ENCODE data around the gene PIEZO2. TPM values are rescaled to one million over a fixed set of nuclear protein-coding genes. Genes with fewer than 3 reads are reported as not detected.

The PIEZO2 gene
- total RNA-seq, 4 donors from 2014 or later = 2.1 to 7.4 (median 2.5) TPM; not detected in 1

- no peaks in the 10 kb centered on the region for H3K9me3 ChIP-seq
- TF ChIP-seq POLR2A (IDR thresholded peaks at IDR 0.05) (no peak), CTCF (IDR thresholded peaks at IDR 0.05) (no peak)
- H3K27ac ChIP-seq = no peak overlapping the region
- H3K36me3 ChIP-seq = no peaks in the 10 kb centered on the region
- intact Hi-C loops (cut with DNase I) = no loop called here
- no peaks in the 10 kb centered on the region for H3K27me3 ChIP-seq
- 26% methylated on average over 2 of the region's 2 CpGs for WGBS, 2 donors
- H3K4me3 ChIP-seq = no peak overlapping the region
- DNase-seq = no peak
- no peaks in the 10 kb centered on the region for H3K4me1 ChIP-seq
These were observed 34.7 kb downstream of the PIEZO2 start for GRCh38 chr18:11114653-11115052.

GRCh38 chr18:11113937-11114336 lies 35.4 kb downstream of the PIEZO2 start:
- Histone ChIP-seq H3K4me1 (no peaks in the 10 kb centered on the region), H3K27ac (no peak overlapping the region), H3K9me3 (no peaks in the 10 kb centered on the region), H3K4me3 (no peak overlapping the region), H3K27me3 (no peaks in the 10 kb centered on the region), H3K36me3 (no peaks in the 10 kb centered on the region)
- no peak for TF ChIP-seq CTCF (IDR thresholded peaks at IDR 0.05)
- TF ChIP-seq POLR2A (IDR thresholded peaks at IDR 0.05) = no peak
- intact Hi-C loops (cut with DNase I) = no loop called here
- no peak for DNase-seq
- 70 to 75% methylated on average over 2 of the region's 2 CpGs for WGBS, 2 donors

GRCh38 chr18:11113046-11113548 lies 36.3 kb downstream of the PIEZO2 start:
- Histone ChIP-seq H3K9me3 (no peaks in the 10 kb centered on the region), H3K4me3 (no peak overlapping the region), H3K27me3 (no peaks in the 10 kb centered on the region), H3K4me1 (no peaks in the 10 kb centered on the region), H3K27ac (no peak overlapping the region), H3K36me3 (no peaks in the 10 kb centered on the region)
- WGBS, 2 donors = 66 to 78% methylated on average over 4 of the region's 4 CpGs
- intact Hi-C loops (cut with DNase I) = no loop called here
- TF ChIP-seq POLR2A (IDR thresholded peaks at IDR 0.05) = no peak
- TF ChIP-seq CTCF (IDR thresholded peaks at IDR 0.05) = no peak
- no peak for DNase-seq

GRCh38 chr18:11112286-11112685 lies 37.1 kb downstream of the PIEZO2 start:
- H3K4me1 ChIP-seq = no peaks in the 10 kb centered on the region
- no peak overlapping the region for H3K4me3 ChIP-seq
- H3K9me3 ChIP-seq = no peaks in the 10 kb centered on the region
- no peaks in the 10 kb centered on the region for H3K36me3 ChIP-seq
- no peaks in the 10 kb centered on the region for H3K27me3 ChIP-seq
- TF ChIP-seq POLR2A (IDR thresholded peaks at IDR 0.05) (no peak), CTCF (IDR thresholded peaks at IDR 0.05) (no peak)
- no peak for DNase-seq
- no peak overlapping the region for H3K27ac ChIP-seq
- WGBS, 2 donors = 83 to 87% methylated on average over 3 of the region's 3 CpGs
- intact Hi-C loops (cut with DNase I) = no loop called here

GRCh38 chr18:11110509-11110908 lies 38.9 kb downstream of the PIEZO2 start:
- no peak for DNase-seq
- H3K4me1 ChIP-seq = no peaks in the 10 kb centered on the region
- no peak overlapping the region for H3K4me3 ChIP-seq
- H3K27me3 ChIP-seq = no peaks in the 10 kb centered on the region
- no peak for TF ChIP-seq CTCF (IDR thresholded peaks at IDR 0.05)
- TF ChIP-seq POLR2A (IDR thresholded peaks at IDR 0.05) = no peak
- no peak overlapping the region for H3K27ac ChIP-seq
- intact Hi-C loops (cut with DNase I) = no loop called here
- WGBS, 2 donors = 79% methylated on average over 6 of the region's 16 CpGs; no CpG with 5 or more reads in 1 of the 2 donors
- H3K9me3 ChIP-seq = no peaks in the 10 kb centered on the region
- no peaks in the 10 kb centered on the region for H3K36me3 ChIP-seq

Data from esophagus squamous epithelium (tissue), 5 donors.